Heart left ventricle (tissue), 16 donors: Measurements from ENCODE around the gene CHCHD3. TPM values are rescaled to one million over a fixed set of nuclear protein-coding genes. Genes with fewer than 3 reads are reported as not detected.

Experiments used
- ATAC-seq, 4 donors: fragments of 200-7000 bp; cut with Tn5 transposase; one replicate each; pipeline ENCODE4 v1.9.1; 2020 to 2022; ENCODE audit warnings: moderate library complexity in 4 of 4, mild to moderate bottlenecking in 3 of 4, moderate number of reproducible peaks in 1 of 4
- DNase-seq, 5 donors: peaks; one replicate each; pipeline ENCODE4 v3.0.0-alpha.2; 2020
- H3K27ac ChIP-seq, 12 donors: fragments of 200-600 bp; sonication (generic) in 4 of 12; one replicate each; pipeline versions ENCODE4 v1.5.0 to v1.8.0; 2016 to 2022; ENCODE audit warnings: mild to moderate bottlenecking in 2 of 12
- H3K27me3 ChIP-seq, 9 donors: fragments of 200-600 bp; sonication (generic) in 2 of 9; one replicate each; pipeline versions ENCODE4 v1.5.1 to v1.8.0; 2016 to 2022; ENCODE audit warnings: mild to moderate bottlenecking in 3 of 9
- H3K36me3 ChIP-seq, 9 donors: fragments of 200-600 bp; sonication (generic) in 2 of 9; one replicate each; pipeline versions ENCODE4 v1.5.0 to v1.8.0; 2018 to 2022; ENCODE audit warnings: mild to moderate bottlenecking in 2 of 9
- H3K4me1 ChIP-seq, 12 donors: fragments of 200-600 bp; sonication (generic) in 4 of 12; one replicate each; pipeline versions ENCODE4 v1.5.0 to v1.8.0; 2016 to 2022; ENCODE audit warnings: mild to moderate bottlenecking in 3 of 12
- H3K4me3 ChIP-seq, 12 donors: fragments of 200-600 bp; sonication (generic) in 4 of 12; one replicate each; pipeline versions ENCODE4 v1.5.0 to v1.8.0; 2017 to 2022; ENCODE audit warnings: mild to moderate bottlenecking in 9 of 12, moderate library complexity in 4 of 12
- H3K9me3 ChIP-seq, 12 donors: fragments of 200-600 bp; sonication (generic) in 4 of 12; one replicate each; pipeline versions ENCODE4 v1.5.0 to v1.8.0; 2016 to 2022; ENCODE audit warnings: mild to moderate bottlenecking in 1 of 12
- POLR2A ChIP-seq, 2 donors: fragments of 450-650 bp; IDR thresholded peaks; one replicate each; pipeline ENCODE4 v1.6.1; 2017; ENCODE audit warnings: antibody characterized with exemption in 2 of 2, mild to moderate bottlenecking in 2 of 2, moderate library complexity in 2 of 2
- WGBS, 4 donors: extraction: QIAGEN DNeasy Blood & Tissue Kit in 2 of 4; methylation state at CpG; one replicate each; pipeline versions ENCODE4 v1.1.5 to v1.1.7; 2013 to 2018; 5-methylcytosine and 5-hydroxymethylcytosine counted together
- intact Hi-C, 10 donors: fragments of 100-400 bp; cut with DNase I; formaldehyde crosslinking; loops; one replicate each; pipeline versions ENCODE4 v1.11.1 to v1.14.2; 2022
- polyA plus RNA-seq, 2 donors: library from polyadenylated mRNA; stranded (reverse); fragments of 200-250 nt; gene quantifications; one replicate each; pipeline ENCODE4 v1.2.3, GENCODE V29; 2013
- total RNA-seq, 9 donors: library from RNA; depleted of rRNA in 2 of 9; stranded (reverse); fragments of >200 nt in 2 of 9; fragmentation: NEBNext Ultra II Directional in 3 of 9; extraction: Animal tissue kit (Norgen Biotek cat#: 25700) in 3 of 9; gene quantifications; one replicate each; pipeline versions ENCODE4 v1.1.0 to v1.2.4, GENCODE V29; 2016 to 2023
- TF ChIP-seq, protein P1 (sequence below), 12 donors: fragments of 200-600 bp; sonication (generic) in 4 of 12; IDR thresholded peaks; one replicate each; pipeline versions ENCODE4 v1.5.0 to v1.8.0; 2018 to 2022; ENCODE audit warnings: antibody characterized with exemption in 12 of 12, mild to moderate bottlenecking in 5 of 12
- donor health status: ischemic (EF 13 %, LVEDD 7.1; RV severe dilation, severe dysfunction).
- donor health status: healthy with polysubstance abuse.
- donor health status: DM: no; HTN: yes; CAD: no.
- donor health status: DM: no; HTN: no; CAD: no.
- donor health status: ischemic (EF 25% LVEDD 6.9; RV normal size, moderate dysfunction).
- donor health status: ischemic (EF 25% LVEDD 5.7; RV mildly dilated, moderate dysfunction).
- donor health status: healthy.
- donor health status: DM: yes; HTN: yes; CAD: no.
- donor health status: ischemic (EF 35%, LVEDD 5.7; RV mildly dilated, moderate dysfunction).
- donor health status: nonischemic (EF 11% LVEDD 7.7; RV severe dilation, severe dysfunction).
- donor health status: DM: yes; HTN: yes; CAD: no.
- donor health status: PGD.
- donor health status: ischemic (EF 29% LVEDD 5.4; RV normal size, mild dysfunction).
- donor health status: nonischemic (EF 23%, LVEDD 6.1; RV moderate dilation, normal function).

Gene CHCHD3
- total and polyA plus RNA-seq, 11 donors, result 92.9 to 197 (median 176) TPM

DNA sequence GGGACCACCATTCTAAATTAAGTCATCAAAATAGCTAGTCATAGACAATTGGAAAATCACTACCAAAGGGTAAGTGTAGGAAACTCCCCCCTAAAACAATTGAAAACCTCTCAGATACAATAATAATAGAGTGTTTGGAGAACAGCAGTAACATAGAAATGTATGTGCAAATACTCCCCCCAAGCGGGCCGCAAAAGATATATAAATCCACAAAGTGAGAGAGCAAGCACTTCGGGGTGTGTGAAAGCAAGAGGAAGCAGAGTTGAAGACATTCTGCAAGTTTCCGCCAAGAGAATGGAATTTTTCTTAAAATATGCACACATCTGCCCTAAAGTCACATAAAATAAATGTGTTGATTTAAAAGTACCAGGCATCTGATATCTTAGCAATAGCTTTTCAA, 33.3 kb downstream of the CHCHD3 start:
- no peak overlapping the region for H3K27ac ChIP-seq
- peaks cover 0 to 42% (median 34%) of the 10 kb centered on the region in 12 donors for H3K4me1 ChIP-seq
- H3K4me3 ChIP-seq, result no peak overlapping the region
- DNase-seq (no peak), ATAC-seq (no peak)
- H3K27me3 ChIP-seq, result no peaks in the 10 kb centered on the region
- H3K9me3 ChIP-seq, result no peaks in the 10 kb centered on the region
- no peak for TF ChIP-seq POLR2A (IDR thresholded peaks at IDR 0.05)
- TF ChIP-seq, protein P1, sequence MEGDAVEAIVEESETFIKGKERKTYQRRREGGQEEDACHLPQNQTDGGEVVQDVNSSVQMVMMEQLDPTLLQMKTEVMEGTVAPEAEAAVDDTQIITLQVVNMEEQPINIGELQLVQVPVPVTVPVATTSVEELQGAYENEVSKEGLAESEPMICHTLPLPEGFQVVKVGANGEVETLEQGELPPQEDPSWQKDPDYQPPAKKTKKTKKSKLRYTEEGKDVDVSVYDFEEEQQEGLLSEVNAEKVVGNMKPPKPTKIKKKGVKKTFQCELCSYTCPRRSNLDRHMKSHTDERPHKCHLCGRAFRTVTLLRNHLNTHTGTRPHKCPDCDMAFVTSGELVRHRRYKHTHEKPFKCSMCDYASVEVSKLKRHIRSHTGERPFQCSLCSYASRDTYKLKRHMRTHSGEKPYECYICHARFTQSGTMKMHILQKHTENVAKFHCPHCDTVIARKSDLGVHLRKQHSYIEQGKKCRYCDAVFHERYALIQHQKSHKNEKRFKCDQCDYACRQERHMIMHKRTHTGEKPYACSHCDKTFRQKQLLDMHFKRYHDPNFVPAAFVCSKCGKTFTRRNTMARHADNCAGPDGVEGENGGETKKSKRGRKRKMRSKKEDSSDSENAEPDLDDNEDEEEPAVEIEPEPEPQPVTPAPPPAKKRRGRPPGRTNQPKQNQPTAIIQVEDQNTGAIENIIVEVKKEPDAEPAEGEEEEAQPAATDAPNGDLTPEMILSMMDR (IDR thresholded peaks at IDR 0.05), result no peak
- peaks cover 0 to 3% (median 0%) of the 10 kb centered on the region in 9 donors for H3K36me3 ChIP-seq
- intact Hi-C loops, result no loop called here
- 89 to 94% (median 92%) methylated on average over 4 of the region's 4 CpGs for WGBS, 4 donors

DNA sequence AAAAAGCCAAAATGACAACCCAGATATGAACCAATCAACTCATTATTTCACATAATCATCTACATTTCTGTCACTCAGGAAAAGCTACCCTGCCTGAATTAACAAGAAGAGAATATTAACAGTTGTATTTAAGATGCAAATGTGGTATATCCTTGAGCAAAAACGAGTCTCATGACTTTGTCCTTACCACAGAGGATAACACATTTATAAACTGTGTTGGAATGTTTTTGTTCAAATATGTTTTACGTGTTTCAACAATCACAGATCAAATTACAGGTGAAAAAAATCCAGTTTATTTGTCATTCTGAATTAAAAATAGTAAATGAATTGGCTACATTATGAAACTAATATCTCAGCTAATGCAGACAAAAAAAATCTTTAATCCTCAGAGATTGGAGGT, 34.6 kb downstream of the CHCHD3 start:
- H3K27me3 ChIP-seq, result no peaks in the 10 kb centered on the region
- intact Hi-C loops, result no loop called here
- peaks cover 0 to 29% (median 22%) of the 10 kb centered on the region in 12 donors for H3K4me1 ChIP-seq
- H3K9me3 ChIP-seq, result no peaks in the 10 kb centered on the region
- no peak overlapping the region for H3K27ac ChIP-seq
- DNase-seq (no peak), ATAC-seq (no peak)
- H3K4me3 ChIP-seq, result no peak overlapping the region
- TF ChIP-seq, protein P1 (IDR thresholded peaks at IDR 0.05), result no peak
- no peak for TF ChIP-seq POLR2A (IDR thresholded peaks at IDR 0.05)
- peaks cover 0 to 3% (median 0%) of the 10 kb centered on the region in 9 donors for H3K36me3 ChIP-seq
- 73 to 84% (median 76%) methylated on average over 2 of the region's 2 CpGs for WGBS, 4 donors

DNA sequence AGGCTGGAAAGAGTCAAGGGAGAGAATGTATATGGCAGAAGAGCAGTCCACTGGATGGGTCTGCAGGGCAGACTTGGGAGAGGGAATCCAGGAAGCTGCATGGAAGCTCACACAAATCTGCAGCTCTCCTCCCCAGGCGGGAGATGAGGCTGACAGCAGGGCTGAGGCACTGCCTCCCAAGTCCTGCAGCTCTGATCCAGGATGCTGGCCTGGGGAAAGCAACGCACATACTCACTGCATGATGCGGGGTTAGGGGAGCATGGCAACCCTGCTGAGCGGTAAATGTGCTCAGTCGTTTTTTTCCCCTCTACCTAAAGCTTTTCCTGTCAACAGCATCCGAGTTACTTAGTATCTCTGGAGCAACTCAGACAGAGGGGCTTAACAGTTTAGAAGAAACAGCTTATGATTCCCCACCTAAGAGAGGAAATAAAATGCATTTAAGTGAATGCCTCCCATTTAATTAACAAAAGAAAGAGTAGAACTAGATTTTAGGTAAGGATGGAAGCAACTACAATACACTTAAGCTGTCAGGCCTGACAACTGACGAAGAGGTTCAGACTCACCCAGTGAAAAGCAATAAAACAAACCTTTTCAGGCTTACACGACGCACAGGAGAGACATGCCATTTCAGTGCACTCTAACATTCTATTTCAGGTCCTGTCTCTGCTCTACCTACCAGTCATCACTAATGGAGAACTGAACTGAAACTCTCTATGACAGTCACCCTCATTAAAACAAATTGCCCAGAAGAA, 37.0 kb downstream of the CHCHD3 start:
- H3K27me3 ChIP-seq, result no peaks in the 10 kb centered on the region
- no peak overlapping the region for H3K27ac ChIP-seq
- H3K4me3 ChIP-seq, result no peak overlapping the region
- H3K9me3 ChIP-seq, result no peaks in the 10 kb centered on the region
- TF ChIP-seq, protein P1 (IDR thresholded peaks at IDR 0.05), result no peak
- intact Hi-C loops, result no loop called here
- peaks cover 0 to 3% (median 0%) of the 10 kb centered on the region in 9 donors for H3K36me3 ChIP-seq
- DNase-seq (no peak), ATAC-seq (peak in 3 of 4 donors; percentile 9 to 29 (median 27))
- peaks cover 0 to 7% (median 2%) of the 10 kb centered on the region in 12 donors for H3K4me1 ChIP-seq
- 73 to 86% (median 77%) methylated on average over 9 of the region's 9 CpGs for WGBS, 4 donors

DNA sequence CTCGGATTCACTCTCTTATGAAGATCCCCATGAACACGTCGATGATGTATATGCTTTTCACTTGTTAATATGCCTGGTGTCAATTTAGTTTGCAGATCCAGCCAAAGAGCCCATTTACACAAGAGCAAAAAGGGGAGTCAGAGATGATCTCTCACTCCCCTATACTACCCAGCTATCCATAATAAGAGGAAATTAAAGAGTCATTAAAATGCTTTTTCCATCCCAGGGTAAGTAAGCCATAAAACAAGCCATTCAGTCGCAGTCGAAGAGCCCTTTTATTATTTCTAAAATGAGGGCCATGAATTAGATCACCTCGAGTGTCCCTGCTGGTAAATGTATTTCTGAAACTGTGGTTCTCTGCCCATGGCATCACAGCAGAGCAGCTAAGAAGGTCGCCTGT, 41.2 kb downstream of the CHCHD3 start:
- ATAC-seq, result no peak
- H3K27ac ChIP-seq, result no peak overlapping the region
- H3K4me1 ChIP-seq, result peaks cover 0 to 12% (median 0%) of the 10 kb centered on the region in 12 donors
- H3K27me3 ChIP-seq, result no peaks in the 10 kb centered on the region
- WGBS, 4 donors, result 89 to 94% (median 92%) methylated on average over 7 of the region's 7 CpGs
- H3K36me3 ChIP-seq, result no peaks in the 10 kb centered on the region
- H3K9me3 ChIP-seq, result no peaks in the 10 kb centered on the region
- TF ChIP-seq, protein P1 (IDR thresholded peaks at IDR 0.05), result no peak
- TF ChIP-seq POLR2A (IDR thresholded peaks at IDR 0.05), result no peak
- H3K4me3 ChIP-seq, result no peak overlapping the region
- intact Hi-C loops, result no loop called here
- DNase-seq, result no peak
